Measurements from ENCODE around the gene SORCS2. TPM values are rescaled to one million over a fixed set of nuclear protein-coding genes. Genes with fewer than 3 reads are reported as not detected.

Gene SORCS2
- total RNA-seq, 6 experiments from 2014 or later, result 0.18 to 6.2 (median 3.1) TPM

DNA sequence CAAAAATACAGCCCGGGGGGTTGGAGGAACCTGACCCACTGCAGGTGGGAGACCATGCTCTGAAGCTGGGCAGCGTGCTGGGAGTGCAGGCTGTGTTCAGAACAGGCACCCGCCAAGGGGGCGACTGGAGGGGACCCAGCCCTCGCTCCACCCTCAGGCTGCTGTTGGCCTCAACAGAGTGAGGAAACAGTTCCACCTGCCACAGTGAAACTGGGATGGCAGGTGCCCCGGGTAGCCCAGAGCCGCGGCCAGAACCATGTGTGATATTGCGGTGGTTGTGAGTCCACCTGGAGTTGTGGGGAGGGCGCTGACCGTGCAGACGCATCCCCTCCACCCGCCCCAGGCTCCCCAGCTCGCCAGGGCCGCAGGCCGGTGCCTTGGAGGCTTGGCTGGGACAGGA, 288.1 kb downstream of the SORCS2 start:
- DNase-seq, result no peak
- no peak overlapping the region for H3K4me3 ChIP-seq
- no peak for ATAC-seq
- intact Hi-C loops (cut with DNase I), result no loop called here
- no peaks in the 10 kb centered on the region for H3K27me3 ChIP-seq
- no peak overlapping the region for H3K27ac ChIP-seq
- TF ChIP-seq CTCF (IDR thresholded peaks at IDR 0.05) (no peak), POLR2A (IDR thresholded peaks at IDR 0.05) (no peak)
- no peaks in the 10 kb centered on the region for H3K4me1 ChIP-seq
- no peaks in the 10 kb centered on the region for H3K36me3 ChIP-seq
- no CpG with 5 or more reads among the region's 16 CpGs for WGBS (ENCODE audit: insufficient coverage, low coverage, low lambda C conversion rate, missing lambda C conversion rate)
- H3K9me3 ChIP-seq, result no peaks in the 10 kb centered on the region

DNA sequence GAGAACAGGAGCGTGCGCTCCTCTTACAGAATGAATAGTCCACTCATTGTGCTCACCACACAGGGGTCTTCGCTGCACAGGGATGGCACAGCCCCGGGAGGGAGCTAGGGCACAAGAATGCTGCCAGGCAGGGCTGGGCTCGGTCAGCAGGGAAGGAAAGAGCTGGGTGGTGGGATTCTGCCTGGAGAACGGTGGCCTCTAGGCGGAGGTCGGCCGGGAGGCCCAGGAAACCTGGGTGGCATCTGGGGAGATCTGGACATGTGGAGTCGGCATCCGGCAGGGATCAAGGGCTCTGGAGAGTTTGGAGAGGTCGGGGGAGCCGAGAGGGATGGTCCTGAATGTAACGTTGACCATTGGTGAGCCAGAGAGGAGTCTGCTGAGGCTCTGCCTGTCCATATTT, 288.9 kb downstream of the SORCS2 start:
- no peak overlapping the region for H3K4me3 ChIP-seq
- TF ChIP-seq CTCF (IDR thresholded peaks at IDR 0.05), result no peak
- WGBS (ENCODE audit: insufficient coverage, low coverage, low lambda C conversion rate, missing lambda C conversion rate), result 72% methylated on average over 5 of the region's 14 CpGs
- intact Hi-C loops (cut with DNase I), result no loop called here
- ATAC-seq (no peak), DNase-seq (no peak)
- no peak overlapping the region for H3K27ac ChIP-seq
- no peaks in the 10 kb centered on the region for H3K27me3 ChIP-seq
- no peaks in the 10 kb centered on the region for H3K4me1 ChIP-seq
- no peaks in the 10 kb centered on the region for H3K9me3 ChIP-seq
- H3K36me3 ChIP-seq, result no peaks in the 10 kb centered on the region

DNA sequence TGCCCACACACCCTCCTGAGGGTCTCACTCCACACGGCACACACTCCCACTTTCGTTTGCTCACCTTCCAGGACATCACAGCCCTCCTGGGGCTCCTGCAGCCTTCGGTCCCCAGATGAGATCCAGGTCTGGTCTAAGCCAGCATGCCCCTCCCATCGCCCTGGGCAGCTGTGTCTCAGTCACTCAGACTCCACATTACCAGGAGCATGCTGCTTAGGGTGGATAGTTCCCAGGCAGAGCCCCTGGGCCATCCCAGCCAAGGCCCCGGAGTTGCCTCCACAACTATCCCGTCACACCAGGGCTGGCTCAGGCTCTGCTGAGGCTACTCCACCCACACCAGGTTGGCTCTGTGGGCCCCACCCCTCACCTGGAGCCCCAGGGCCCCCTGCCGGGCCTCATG, 292.8 kb downstream of the SORCS2 start:
- Histone ChIP-seq H3K27me3 (no peaks in the 10 kb centered on the region), H3K4me1 (no peaks in the 10 kb centered on the region), H3K4me3 (no peak overlapping the region), H3K27ac (no peak overlapping the region), H3K36me3 (no peaks in the 10 kb centered on the region), H3K9me3 (no peaks in the 10 kb centered on the region)
- WGBS (ENCODE audit: insufficient coverage, low coverage, low lambda C conversion rate, missing lambda C conversion rate), result no CpG with 5 or more reads among the region's 7 CpGs
- TF ChIP-seq POLR2A (IDR thresholded peaks at IDR 0.05) (no peak), CTCF (IDR thresholded peaks at IDR 0.05) (no peak)
- ATAC-seq (no peak), DNase-seq (no peak)
- intact Hi-C loops (cut with DNase I), result no loop called here

DNA sequence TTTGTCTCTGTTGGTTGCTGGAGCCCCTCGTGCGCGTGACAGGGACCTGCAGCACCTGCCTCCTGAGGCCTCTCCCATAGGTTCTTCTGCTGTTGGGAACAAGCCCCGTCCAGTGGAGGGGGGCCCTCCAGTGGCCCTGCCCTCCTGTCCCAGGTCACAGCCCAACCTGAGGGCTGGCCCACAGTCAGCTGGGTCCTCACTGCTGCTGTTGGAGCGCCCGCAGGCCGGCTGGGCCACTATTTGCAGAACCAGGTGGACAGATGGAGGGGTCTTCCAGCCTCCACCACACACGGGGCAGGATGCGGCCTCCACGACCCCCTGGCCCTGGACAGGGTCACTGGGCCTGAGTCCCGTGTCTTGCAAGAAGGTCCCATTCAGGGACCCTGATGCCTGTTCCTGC, 293.8 kb downstream of the SORCS2 start:
- no peaks in the 10 kb centered on the region for H3K36me3 ChIP-seq
- H3K9me3 ChIP-seq, result no peaks in the 10 kb centered on the region
- no peaks in the 10 kb centered on the region for H3K27me3 ChIP-seq
- TF ChIP-seq POLR2A (IDR thresholded peaks at IDR 0.05), result no peak
- TF ChIP-seq CTCF (IDR thresholded peaks at IDR 0.05), result no peak
- H3K4me3 ChIP-seq, result no peak overlapping the region
- intact Hi-C loops (cut with DNase I), result no loop called here
- no peaks in the 10 kb centered on the region for H3K4me1 ChIP-seq
- DNase-seq, result no peak
- 100% methylated on average over 2 of the region's 11 CpGs for WGBS (ENCODE audit: insufficient coverage, low coverage, low lambda C conversion rate, missing lambda C conversion rate)
- no peak overlapping the region for H3K27ac ChIP-seq
- peak in 1 of 4 donors; percentile 21 for ATAC-seq

GRCh38 chr4:7487502-7487901, 295.2 kb downstream of the SORCS2 start:
- Histone ChIP-seq H3K4me3 (no peak overlapping the region), H3K36me3 (no peaks in the 10 kb centered on the region), H3K4me1 (no peaks in the 10 kb centered on the region), H3K27ac (no peak overlapping the region), H3K9me3 (no peaks in the 10 kb centered on the region), H3K27me3 (no peaks in the 10 kb centered on the region)
- TF ChIP-seq POLR2A (IDR thresholded peaks at IDR 0.05), result no peak
- no peak for TF ChIP-seq CTCF (IDR thresholded peaks at IDR 0.05)
- 56% methylated on average over 8 of the region's 10 CpGs for WGBS (ENCODE audit: insufficient coverage, low coverage, low lambda C conversion rate, missing lambda C conversion rate)
- intact Hi-C loops (cut with DNase I), result no loop called here
- DNase-seq, result no peak
- no peak for ATAC-seq

All from right lobe of liver (tissue), 6 donors.